Lower leg skin (tissue), 3 donors: ENCODE data around the gene ZNF618.

ENCODE experiments used
- CTCF ChIP-seq, 3 donors: fragments of 450-650 bp; IDR thresholded peaks; one replicate each; pipeline ENCODE4 v1.5.1; 2016; ENCODE audit warnings: antibody characterized with exemption in 3 of 3, mild to moderate bottlenecking in 3 of 3, moderate library complexity in 2 of 3
- POLR2A ChIP-seq, 2 donors: fragments of 450-650 bp; IDR thresholded peaks; one replicate each; pipeline ENCODE4 v1.6.1; 2016 to 2017; ENCODE audit warnings: antibody characterized with exemption in 2 of 2, mild to moderate bottlenecking in 1 of 2, moderate library complexity in 1 of 2

GRCh38 chr9:113934167-113934828 lies 58.2 kb downstream of the ZNF618 start:
- no peak for TF ChIP-seq POLR2A (IDR thresholded peaks at IDR 0.05)
- no peak for TF ChIP-seq CTCF (IDR thresholded peaks at IDR 0.05)
